HL-60 (cell line): Measurements from ENCODE around the gene ACVRL1.

Experiments
- DNase-seq, 2 experiments: peaks; one replicate each; pipeline ENCODE4 v3.0.0-alpha.2; 2010 to 2020; ENCODE audit warnings: low read depth in 1 of 2, low spot score in 1 of 2
- H3K27ac ChIP-seq: fragments of 250-450 bp; sonication (Bioruptor Pico); replicated peaks from 2 replicates; pipeline ENCODE4 v1.5.1; 2020; ENCODE audit warnings: mild to moderate bottlenecking, moderate library complexity
- H3K27me3 ChIP-seq: fragments of 250-450 bp; sonication (Bioruptor Pico); 2 replicates; pipeline ENCODE4 v1.5.1; 2021; ENCODE audit warnings: mild to moderate bottlenecking, moderate library complexity; ENCODE audit not compliant: insufficient read depth, poor library complexity, severe bottlenecking
- H3K4me3 ChIP-seq: replicated peaks from 2 replicates; pipeline ENCODE4 v1.5.1; 2011; ENCODE audit warnings: mild to moderate bottlenecking, control low read depth, low read length; ENCODE audit not compliant: insufficient read depth
- GABPA ChIP-seq: IDR thresholded peaks from 2 replicates; pipeline ENCODE4 v1.6.1; 2012; ENCODE audit warnings: low read depth
- POLR2AphosphoS5 ChIP-seq: IDR thresholded peaks from 2 replicates; pipeline ENCODE4 v1.6.1; 2012; ENCODE audit warnings: low read depth
- SPI1 ChIP-seq: IDR thresholded peaks from 2 replicates; pipeline ENCODE4 v1.6.1; 2012; ENCODE audit warnings: low read depth, mild to moderate bottlenecking, borderline replicate concordance
- TF ChIP-seq, protein P1 (sequence below): IDR thresholded peaks from one replicate; pipeline ENCODE4 v1.5.1; 2011; ENCODE audit warnings: low read length, control low read depth, inconsistent platforms; ENCODE audit not compliant: insufficient read depth
- TF ChIP-seq, protein P2 (sequence below): IDR thresholded peaks from 2 replicates; pipeline ENCODE4 v1.6.1; 2012; ENCODE audit warnings: low read depth; ENCODE audit not compliant: insufficient replicate concordance

The ACVRL1 gene

DNA sequence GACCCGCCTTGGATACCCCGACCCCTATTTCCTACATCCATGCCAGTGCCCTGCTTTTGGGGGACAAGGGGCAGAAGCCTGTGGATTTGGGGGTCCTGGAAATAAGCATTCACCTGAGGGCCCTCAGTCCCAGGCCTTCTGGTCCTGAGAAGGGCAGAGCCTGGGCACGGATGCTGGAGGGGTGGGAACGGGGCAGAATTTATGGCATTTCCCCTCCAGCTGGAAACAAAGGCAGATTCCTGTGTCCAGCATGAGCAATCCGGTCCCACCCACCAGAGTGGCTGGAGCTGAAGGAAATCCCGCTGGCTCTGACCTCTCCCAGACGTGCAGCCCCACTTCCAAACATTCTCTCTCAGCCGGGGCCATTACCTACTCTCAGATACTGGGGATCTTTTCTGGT, 10.1 kb upstream of the ACVRL1 start:
- H3K27me3 ChIP-seq: no peaks in the 10 kb centered on the region
- TF ChIP-seq POLR2AphosphoS5 (no peak), SPI1 (no peak), GABPA (no peak)
- TF ChIP-seq, protein P1, sequence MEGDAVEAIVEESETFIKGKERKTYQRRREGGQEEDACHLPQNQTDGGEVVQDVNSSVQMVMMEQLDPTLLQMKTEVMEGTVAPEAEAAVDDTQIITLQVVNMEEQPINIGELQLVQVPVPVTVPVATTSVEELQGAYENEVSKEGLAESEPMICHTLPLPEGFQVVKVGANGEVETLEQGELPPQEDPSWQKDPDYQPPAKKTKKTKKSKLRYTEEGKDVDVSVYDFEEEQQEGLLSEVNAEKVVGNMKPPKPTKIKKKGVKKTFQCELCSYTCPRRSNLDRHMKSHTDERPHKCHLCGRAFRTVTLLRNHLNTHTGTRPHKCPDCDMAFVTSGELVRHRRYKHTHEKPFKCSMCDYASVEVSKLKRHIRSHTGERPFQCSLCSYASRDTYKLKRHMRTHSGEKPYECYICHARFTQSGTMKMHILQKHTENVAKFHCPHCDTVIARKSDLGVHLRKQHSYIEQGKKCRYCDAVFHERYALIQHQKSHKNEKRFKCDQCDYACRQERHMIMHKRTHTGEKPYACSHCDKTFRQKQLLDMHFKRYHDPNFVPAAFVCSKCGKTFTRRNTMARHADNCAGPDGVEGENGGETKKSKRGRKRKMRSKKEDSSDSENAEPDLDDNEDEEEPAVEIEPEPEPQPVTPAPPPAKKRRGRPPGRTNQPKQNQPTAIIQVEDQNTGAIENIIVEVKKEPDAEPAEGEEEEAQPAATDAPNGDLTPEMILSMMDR: no peak
- TF ChIP-seq, protein P2, sequence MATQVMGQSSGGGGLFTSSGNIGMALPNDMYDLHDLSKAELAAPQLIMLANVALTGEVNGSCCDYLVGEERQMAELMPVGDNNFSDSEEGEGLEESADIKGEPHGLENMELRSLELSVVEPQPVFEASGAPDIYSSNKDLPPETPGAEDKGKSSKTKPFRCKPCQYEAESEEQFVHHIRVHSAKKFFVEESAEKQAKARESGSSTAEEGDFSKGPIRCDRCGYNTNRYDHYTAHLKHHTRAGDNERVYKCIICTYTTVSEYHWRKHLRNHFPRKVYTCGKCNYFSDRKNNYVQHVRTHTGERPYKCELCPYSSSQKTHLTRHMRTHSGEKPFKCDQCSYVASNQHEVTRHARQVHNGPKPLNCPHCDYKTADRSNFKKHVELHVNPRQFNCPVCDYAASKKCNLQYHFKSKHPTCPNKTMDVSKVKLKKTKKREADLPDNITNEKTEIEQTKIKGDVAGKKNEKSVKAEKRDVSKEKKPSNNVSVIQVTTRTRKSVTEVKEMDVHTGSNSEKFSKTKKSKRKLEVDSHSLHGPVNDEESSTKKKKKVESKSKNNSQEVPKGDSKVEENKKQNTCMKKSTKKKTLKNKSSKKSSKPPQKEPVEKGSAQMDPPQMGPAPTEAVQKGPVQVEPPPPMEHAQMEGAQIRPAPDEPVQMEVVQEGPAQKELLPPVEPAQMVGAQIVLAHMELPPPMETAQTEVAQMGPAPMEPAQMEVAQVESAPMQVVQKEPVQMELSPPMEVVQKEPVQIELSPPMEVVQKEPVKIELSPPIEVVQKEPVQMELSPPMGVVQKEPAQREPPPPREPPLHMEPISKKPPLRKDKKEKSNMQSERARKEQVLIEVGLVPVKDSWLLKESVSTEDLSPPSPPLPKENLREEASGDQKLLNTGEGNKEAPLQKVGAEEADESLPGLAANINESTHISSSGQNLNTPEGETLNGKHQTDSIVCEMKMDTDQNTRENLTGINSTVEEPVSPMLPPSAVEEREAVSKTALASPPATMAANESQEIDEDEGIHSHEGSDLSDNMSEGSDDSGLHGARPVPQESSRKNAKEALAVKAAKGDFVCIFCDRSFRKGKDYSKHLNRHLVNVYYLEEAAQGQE: no peak
- no peak overlapping the region for H3K4me3 ChIP-seq
- no peak overlapping the region for H3K27ac ChIP-seq
- DNase-seq: no peak

DNA sequence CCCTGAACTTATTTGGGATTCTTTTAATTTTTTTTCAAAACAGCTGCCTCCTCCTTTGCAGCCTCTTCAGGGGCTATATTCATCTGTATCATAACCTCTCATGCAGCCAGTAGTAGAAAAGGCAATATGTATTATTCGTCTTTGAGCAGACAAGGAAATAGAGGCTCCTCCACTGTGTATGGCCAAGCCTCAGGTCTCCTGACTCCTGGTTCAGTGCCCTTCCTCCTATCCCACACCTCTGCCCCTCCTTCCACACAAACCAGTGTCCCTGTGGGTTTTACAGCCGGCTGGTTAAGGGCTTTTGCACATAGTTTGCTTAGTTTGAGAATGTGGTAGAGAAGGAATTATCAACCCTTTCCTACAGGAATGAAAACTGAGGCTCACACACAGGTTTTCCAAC, 8.8 kb upstream of the ACVRL1 start:
- TF ChIP-seq, protein P1: no peak
- TF ChIP-seq GABPA (no peak), SPI1 (no peak), POLR2AphosphoS5 (no peak)
- TF ChIP-seq, protein P2: no peak
- no peak for DNase-seq
- Histone ChIP-seq H3K27me3 (no peaks in the 10 kb centered on the region), H3K4me3 (no peak overlapping the region), H3K27ac (no peak overlapping the region)

DNA sequence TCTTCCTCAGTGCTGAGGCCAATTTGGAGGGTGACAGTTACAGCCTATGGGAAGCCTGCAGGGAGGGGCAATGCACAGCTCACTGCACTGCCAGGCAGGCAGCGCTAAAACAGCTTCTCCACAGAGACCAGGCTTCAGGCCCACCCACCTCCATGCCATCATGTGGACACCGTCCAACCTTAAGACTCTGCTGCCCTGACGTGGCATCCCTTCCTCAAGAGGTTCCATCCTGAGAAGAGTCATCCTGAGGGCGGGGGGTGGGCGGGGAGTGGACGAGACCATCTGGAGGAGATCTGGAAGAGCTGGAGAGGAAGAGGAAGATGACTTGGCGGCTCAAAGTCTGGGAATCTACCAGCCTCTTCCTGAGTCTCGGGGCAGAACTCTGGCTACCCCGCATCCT, 8.4 kb upstream of the ACVRL1 start:
- Histone ChIP-seq H3K4me3 (no peak overlapping the region), H3K27me3 (no peaks in the 10 kb centered on the region), H3K27ac (no peak overlapping the region)
- DNase-seq: no peak
- TF ChIP-seq, protein P2: no peak
- TF ChIP-seq, protein P1: no peak
- TF ChIP-seq POLR2AphosphoS5 (no peak), GABPA (no peak)
